ENCODE measurements around the gene HMGB1. TPM values are rescaled to one million over a fixed set of nuclear protein-coding genes. Genes with fewer than 3 reads are reported as not detected.

The HMGB1 gene
- total RNA-seq, 3 donors from 2014 or later, result 178 to 303 (median 259) TPM

GRCh38 chr13:30422054-30422839, 43.5 kb downstream of the HMGB1 start, which contains the start of gene UBE2L5:
Gene UBE2L5 (plus strand): TSS chr13:30422493. CDS start chr13:30427991, 5,498 bp downstream.
- Histone ChIP-seq H3K4me3 (peak within 1 kb of the TSS; percentile 14), H3K9me3 (no peaks in the 10 kb centered on the region), H3K36me3 (ENCODE audit: low read depth) (no peaks in the 10 kb centered on the region), H3K4me1 (ENCODE audit: low read depth) (peaks cover 12% of the 10 kb centered on the region)
- TF ChIP-seq CTCF (IDR thresholded peaks at IDR 0.05), result no peak
- intact Hi-C loops (cut with DNase I, micrococcal nuclease), result no loop called here
- ATAC-seq (peak; percentile 89), DNase-seq (peak; percentile 72 to 88 (median 86))

- TF ChIP-seq CTCF (IDR thresholded peaks at IDR 0.05), result no peak
- Histone ChIP-seq H3K4me3 (peak overlapping the region; percentile 14), H3K36me3 (ENCODE audit: low read depth) (no peaks in the 10 kb centered on the region), H3K9me3 (no peaks in the 10 kb centered on the region), H3K4me1 (ENCODE audit: low read depth) (peaks cover 12% of the 10 kb centered on the region)
- intact Hi-C loops (cut with DNase I, micrococcal nuclease), result no loop called here
- DNase-seq (peak; percentile 82 to 87 (median 87)), ATAC-seq (peak; percentile 86)
Observed at GRCh38 chr13:30421093-30422053, 44.4 kb downstream of the HMGB1 start.

GRCh38 chr13:30418717-30419459, 46.8 kb downstream of the HMGB1 start:
- Histone ChIP-seq H3K4me3 (no peak overlapping the region), H3K4me1 (ENCODE audit: low read depth) (peaks cover 12% of the 10 kb centered on the region), H3K9me3 (no peaks in the 10 kb centered on the region), H3K36me3 (ENCODE audit: low read depth) (no peaks in the 10 kb centered on the region)
- no peak for TF ChIP-seq CTCF (IDR thresholded peaks at IDR 0.05)
- ATAC-seq (no peak), DNase-seq (no peak)
- intact Hi-C loops (cut with DNase I, micrococcal nuclease), result no loop called here

DNA sequence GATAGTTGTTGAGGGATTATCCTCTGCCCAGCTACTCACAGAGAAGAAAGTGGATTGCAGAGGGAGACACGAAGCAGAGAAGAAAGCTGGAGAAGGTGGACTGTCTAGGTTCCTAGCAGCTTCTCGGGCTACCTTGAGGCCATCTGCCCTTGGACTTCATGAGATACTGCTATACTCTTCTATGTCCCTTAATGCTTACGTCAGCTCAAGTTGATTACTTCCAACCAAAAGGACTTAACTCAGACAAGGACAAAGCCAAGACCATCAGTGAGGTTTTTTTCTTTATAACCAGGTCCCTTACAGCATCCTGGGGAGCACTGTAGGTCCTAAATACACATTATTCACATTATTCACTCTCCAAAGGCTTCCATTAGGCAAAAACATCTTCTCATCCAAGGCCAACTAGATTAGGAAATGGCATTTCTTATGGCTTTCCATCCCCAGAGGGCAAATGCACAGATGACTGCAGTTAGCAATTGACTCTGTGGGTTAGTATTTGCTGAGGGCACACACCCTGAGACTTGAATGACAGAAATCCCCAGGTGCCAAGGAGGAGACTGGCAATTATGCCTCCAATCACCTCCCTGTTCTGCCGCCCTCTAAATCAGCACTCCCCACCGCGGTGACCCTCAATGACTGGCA, 47.5 kb downstream of the HMGB1 start:
- H3K4me1 ChIP-seq (ENCODE audit: low read depth), result peaks cover 12% of the 10 kb centered on the region
- ATAC-seq, result no peak
- no peak overlapping the region for H3K4me3 ChIP-seq
- TF ChIP-seq CTCF (IDR thresholded peaks at IDR 0.05), result no peak
- no peak for DNase-seq
- intact Hi-C loops (cut with DNase I, micrococcal nuclease), result no loop called here
- H3K9me3 ChIP-seq, result no peaks in the 10 kb centered on the region
- no peaks in the 10 kb centered on the region for H3K36me3 ChIP-seq (ENCODE audit: low read depth)

- intact Hi-C loops (cut with DNase I, micrococcal nuclease), result no loop called here
- H3K9me3 ChIP-seq, result no peaks in the 10 kb centered on the region
- no peak for ATAC-seq
- TF ChIP-seq CTCF (IDR thresholded peaks at IDR 0.05), result no peak
- H3K4me1 ChIP-seq (ENCODE audit: low read depth), result peaks cover 5% of the 10 kb centered on the region
- no peak overlapping the region for H3K4me3 ChIP-seq
- no peak for DNase-seq
- H3K36me3 ChIP-seq (ENCODE audit: low read depth), result no peaks in the 10 kb centered on the region
Observed at GRCh38 chr13:30416471-30416870, 49.3 kb downstream of the HMGB1 start.

Data from mucosa of descending colon (tissue), 3 donors.